HG02642 (cell line): ENCODE measurements around the gene STC2.
"Not testable (repeated sequence)": the region's sequence is repeated elsewhere in the genome, so short reads cannot be mapped to it uniquely, and the experiment has no call there.

Source experiments
- ATAC-seq: cut with Tn5 transposase; IDR thresholded peaks from one replicate; pipeline ENCODE4 v1.9.1; 2021; ENCODE audit warnings: mild to moderate bottlenecking; ENCODE audit not compliant: unreplicated experiment, poor library complexity

Gene STC2

GRCh38 chr5:173298213-173298926 lies 29.8 kb downstream of the STC2 start:
- no peak for ATAC-seq

GRCh38 chr5:173297813-173298212 lies 30.4 kb downstream of the STC2 start:
- no peak for ATAC-seq

- ATAC-seq, result no peak
Measured at GRCh38 chr5:173296737-173297676, 31.2 kb downstream of the STC2 start.

GRCh38 chr5:173295796-173296195 lies 32.4 kb downstream of the STC2 start:
- no peak for ATAC-seq

- no peak for ATAC-seq
Measured at GRCh38 chr5:173294673-173295320, 33.4 kb downstream of the STC2 start.

- ATAC-seq, result peak; percentile 81
Measured at GRCh38 chr5:173293817-173294672, 34.2 kb downstream of the STC2 start.

- no peak for ATAC-seq
Measured at GRCh38 chr5:173291722-173292658, 36.2 kb downstream of the STC2 start.

- ATAC-seq, result no peak
Measured at GRCh38 chr5:173290477-173291131, 37.6 kb downstream of the STC2 start.

GRCh38 chr5:173289372-173289771 lies 38.8 kb downstream of the STC2 start:
- ATAC-seq, result no peak

GRCh38 chr5:173288632-173289031 lies 39.6 kb downstream of the STC2 start:
- no peak for ATAC-seq

- no peak for ATAC-seq
Measured at GRCh38 chr5:173287086-173287485, 41.1 kb downstream of the STC2 start.

- ATAC-seq, result not testable (repeated sequence)
Measured at GRCh38 chr5:173284343-173284958, 43.8 kb downstream of the STC2 start.

GRCh38 chr5:173283318-173284288 lies 44.6 kb downstream of the STC2 start:
- ATAC-seq, result peak; percentile 95

- no peak for ATAC-seq
Measured at GRCh38 chr5:173282916-173283315, 45.3 kb downstream of the STC2 start.

- ATAC-seq, result no peak
Measured at GRCh38 chr5:173281910-173282309, 46.3 kb downstream of the STC2 start.

GRCh38 chr5:173279166-173279565 lies 49.0 kb downstream of the STC2 start:
- ATAC-seq, result no peak

GRCh38 chr5:173278641-173279040 lies 49.6 kb downstream of the STC2 start:
- ATAC-seq, result no peak
